ENCODE results near the gene FRMD3.

The FRMD3 gene

DNA sequence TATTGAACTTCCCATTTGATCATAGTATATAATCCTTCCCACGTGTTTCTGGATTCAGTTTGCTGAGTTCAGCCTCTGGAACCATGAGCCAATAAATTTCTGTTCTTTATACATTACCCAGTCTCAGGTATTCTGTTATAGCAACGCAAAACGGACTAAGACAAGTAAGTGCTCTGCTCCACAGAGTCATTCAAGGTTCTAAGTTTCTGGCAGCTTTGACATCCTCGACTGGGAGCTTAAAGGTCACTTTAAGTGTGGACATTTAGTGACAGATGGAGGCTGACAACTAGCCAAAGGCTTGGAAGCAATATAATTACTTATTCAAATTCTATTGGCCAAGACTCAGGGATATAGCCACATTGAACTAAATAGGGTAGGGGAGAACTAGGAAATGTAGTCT lies 297.5 kb downstream of the FRMD3 start:
- TF ChIP-seq, protein P1, sequence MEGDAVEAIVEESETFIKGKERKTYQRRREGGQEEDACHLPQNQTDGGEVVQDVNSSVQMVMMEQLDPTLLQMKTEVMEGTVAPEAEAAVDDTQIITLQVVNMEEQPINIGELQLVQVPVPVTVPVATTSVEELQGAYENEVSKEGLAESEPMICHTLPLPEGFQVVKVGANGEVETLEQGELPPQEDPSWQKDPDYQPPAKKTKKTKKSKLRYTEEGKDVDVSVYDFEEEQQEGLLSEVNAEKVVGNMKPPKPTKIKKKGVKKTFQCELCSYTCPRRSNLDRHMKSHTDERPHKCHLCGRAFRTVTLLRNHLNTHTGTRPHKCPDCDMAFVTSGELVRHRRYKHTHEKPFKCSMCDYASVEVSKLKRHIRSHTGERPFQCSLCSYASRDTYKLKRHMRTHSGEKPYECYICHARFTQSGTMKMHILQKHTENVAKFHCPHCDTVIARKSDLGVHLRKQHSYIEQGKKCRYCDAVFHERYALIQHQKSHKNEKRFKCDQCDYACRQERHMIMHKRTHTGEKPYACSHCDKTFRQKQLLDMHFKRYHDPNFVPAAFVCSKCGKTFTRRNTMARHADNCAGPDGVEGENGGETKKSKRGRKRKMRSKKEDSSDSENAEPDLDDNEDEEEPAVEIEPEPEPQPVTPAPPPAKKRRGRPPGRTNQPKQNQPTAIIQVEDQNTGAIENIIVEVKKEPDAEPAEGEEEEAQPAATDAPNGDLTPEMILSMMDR (IDR thresholded peaks at IDR 0.05; ENCODE audit: insufficient read depth, missing control alignments), result no peak
- no peak for FAIRE-seq
- no peak for DNase-seq (ENCODE audit: insufficient read length, low spot score)

DNA sequence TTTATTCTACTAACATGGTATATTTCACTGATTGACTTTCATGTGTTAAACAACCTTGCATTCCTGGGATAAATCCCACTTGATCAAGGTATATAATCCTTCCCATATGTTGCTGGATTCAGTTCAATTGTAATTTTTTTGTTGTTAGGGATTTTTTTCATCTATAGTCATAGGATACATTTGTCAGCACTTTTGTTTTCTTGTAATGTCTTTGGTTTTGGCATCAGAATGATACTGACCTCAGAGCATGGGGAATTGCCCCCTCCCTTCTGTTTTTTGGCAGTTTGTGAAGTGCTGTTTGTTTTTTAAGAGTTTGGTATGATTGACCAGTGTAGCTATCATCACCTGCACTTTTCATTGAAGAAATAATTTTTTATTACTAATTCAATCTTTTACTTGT lies 298.5 kb downstream of the FRMD3 start:
- TF ChIP-seq, protein P1 (IDR thresholded peaks at IDR 0.05; ENCODE audit: insufficient read depth, missing control alignments), result no peak
- no peak for DNase-seq (ENCODE audit: insufficient read length, low spot score)
- no peak for FAIRE-seq

DNA sequence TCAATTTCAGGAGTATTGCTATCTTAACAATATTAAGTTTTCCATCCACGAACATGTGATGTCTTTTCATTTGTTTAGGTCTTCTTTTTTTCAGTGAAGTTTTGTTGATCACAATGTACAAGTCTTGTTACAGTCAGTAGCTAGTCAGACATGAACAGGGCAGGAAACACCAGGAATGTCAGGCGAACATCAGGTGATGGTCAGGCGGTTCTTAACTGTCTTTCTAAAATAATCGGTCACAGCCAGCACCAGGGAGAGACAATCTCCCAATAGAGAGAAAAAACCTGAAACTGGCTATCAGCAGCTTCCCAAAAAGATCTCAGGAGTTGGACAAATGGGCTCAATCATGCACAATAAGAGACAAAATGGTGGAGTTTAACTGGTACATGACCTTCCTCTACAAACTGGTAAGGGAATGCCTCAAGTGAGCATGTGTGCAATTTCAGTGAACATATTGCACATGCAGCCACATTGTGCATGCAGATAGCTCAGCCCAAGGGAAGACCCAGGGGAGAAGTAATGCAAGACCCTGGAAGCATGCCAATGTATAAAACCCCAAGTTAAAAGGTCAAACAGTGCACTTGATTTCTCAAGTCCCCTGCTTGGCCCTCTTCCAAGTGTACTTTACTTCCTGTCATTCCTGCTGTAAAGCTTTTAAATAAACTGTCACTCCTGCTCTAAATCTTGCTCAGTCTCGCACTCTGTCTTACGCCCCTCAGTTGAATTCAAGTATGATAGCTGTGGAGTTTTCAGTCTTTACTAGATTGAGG lies 299.1 kb downstream of the FRMD3 start:
- TF ChIP-seq, protein P1 (IDR thresholded peaks at IDR 0.05; ENCODE audit: insufficient read depth, missing control alignments), result no peak
- DNase-seq (ENCODE audit: insufficient read length, low spot score), result no peak

DNA sequence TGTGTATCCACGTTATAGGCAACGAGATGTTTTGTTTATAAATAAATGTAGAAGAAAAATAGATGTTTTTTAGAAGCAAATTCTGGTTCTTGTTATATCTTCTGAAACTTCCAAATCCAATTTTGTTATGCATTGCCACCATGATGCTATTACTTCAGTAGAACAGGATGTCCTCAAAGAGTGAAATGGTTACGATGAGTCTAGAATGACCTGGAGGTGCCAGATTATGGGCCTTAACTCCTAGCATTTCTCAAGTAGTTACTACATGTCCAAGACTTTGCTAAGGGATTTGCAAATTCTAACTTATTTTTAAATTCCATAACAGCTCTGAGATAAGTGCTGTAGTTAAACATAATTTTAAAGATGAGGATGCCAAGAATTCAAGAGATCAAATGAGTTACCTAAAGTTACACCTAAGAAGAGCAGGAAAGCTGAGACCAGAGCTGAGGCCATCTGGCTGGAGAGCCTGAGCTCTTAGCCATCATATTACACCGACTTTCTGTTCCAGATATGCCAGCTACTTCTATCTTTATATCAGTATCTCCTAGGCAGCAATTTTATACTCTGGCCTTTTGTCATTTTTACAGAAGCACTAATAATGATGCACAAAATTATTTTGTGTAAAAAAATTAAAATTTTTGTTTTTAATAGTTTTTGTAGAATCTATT lies 302.0 kb downstream of the FRMD3 start:
- TF ChIP-seq, protein P1 (IDR thresholded peaks at IDR 0.05; ENCODE audit: insufficient read depth, missing control alignments), result no peak
- FAIRE-seq, result no peak

More for the DNA sequence above, 299.1 kb downstream of the FRMD3 start:
- FAIRE-seq, result no peak

DNA sequence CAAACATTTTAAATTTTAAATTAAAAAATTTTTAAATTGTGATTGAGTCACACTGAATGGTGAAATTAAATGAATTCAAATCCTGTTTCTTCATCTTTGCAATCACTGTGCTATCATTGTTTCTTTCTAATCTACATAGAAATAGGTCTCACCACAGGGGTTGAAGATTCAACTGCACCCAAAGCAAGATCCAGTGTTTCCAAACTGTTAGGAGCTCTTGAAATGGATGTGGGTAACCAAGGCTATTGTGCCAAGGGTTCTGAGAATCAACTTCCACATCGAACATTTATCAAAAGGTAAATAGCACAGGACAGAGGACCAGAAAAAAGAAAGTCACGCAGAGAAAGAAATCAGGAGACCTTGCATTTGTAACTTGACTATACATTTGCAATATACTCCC lies 302.7 kb downstream of the FRMD3 start:
- TF ChIP-seq, protein P1 (IDR thresholded peaks at IDR 0.05; ENCODE audit: insufficient read depth, missing control alignments), result no peak
- no peak for FAIRE-seq
- DNase-seq (ENCODE audit: insufficient read length, low spot score), result no peak

More for the DNA sequence above, 302.0 kb downstream of the FRMD3 start:
- no peak for DNase-seq (ENCODE audit: insufficient read length, low spot score)

DNA sequence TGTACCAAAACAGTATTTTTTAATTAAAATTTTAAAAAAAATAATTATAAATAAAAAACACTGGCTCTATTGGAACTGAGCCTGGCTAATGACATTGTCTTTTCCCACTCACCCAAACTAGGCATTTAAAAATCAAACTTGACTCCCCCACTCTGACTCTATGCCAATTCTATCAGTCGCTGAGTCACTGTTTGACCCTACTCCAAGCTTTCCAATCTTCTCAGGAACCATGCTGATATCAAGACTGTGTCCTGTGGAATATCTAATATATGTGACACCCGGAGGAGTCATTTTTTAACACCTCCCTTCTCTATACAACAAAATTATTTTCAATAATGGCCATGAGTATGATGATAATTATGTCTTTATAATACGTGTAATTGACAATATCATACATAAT lies 303.7 kb downstream of the FRMD3 start:
- DNase-seq (ENCODE audit: insufficient read length, low spot score) (no peak), FAIRE-seq (no peak)
- TF ChIP-seq, protein P1 (IDR thresholded peaks at IDR 0.05; ENCODE audit: insufficient read depth, missing control alignments), result no peak

DNA sequence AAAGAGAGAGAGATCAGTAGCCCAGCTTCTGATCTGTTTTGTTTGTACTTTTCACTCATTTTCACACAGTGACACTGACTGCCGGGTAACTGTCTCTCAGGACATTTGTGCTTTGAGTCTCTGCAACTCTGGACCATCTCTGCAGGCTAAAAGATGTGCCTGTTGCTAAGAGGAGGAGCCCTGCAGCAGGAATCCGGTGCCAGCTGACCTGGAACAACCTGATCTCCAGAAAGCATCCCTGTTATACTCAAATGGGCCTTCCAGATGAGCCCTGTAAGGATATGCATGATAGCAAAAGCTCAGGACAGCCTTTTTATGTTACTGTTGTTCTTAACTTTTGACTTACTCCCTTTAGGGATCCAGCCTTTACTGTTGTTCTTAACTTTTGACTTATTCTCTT lies 304.6 kb downstream of the FRMD3 start:
- TF ChIP-seq, protein P1 (IDR thresholded peaks at IDR 0.05; ENCODE audit: insufficient read depth, missing control alignments), result no peak
- no peak for FAIRE-seq
- no peak for DNase-seq (ENCODE audit: insufficient read length, low spot score)
